NCI-H345 treated with DMSO at 0.1 percent for 48 hours (cell line): ENCODE measurements around the gene DHX57.
"Not testable (repeated sequence)": the region's sequence is repeated elsewhere in the genome, so short reads cannot be mapped to it uniquely, and the experiment has no call there.

ENCODE experiments used
- DNase-seq: peaks from one replicate; lab custom pipeline; 2025; ENCODE audit not compliant: unreplicated experiment; lab: John Stamatoyannopoulos, UW

The DHX57 gene

GRCh38 chr2:38797953-38798352, 77.8 kb downstream of the DHX57 start:
- DNase-seq, result no peak

DNA sequence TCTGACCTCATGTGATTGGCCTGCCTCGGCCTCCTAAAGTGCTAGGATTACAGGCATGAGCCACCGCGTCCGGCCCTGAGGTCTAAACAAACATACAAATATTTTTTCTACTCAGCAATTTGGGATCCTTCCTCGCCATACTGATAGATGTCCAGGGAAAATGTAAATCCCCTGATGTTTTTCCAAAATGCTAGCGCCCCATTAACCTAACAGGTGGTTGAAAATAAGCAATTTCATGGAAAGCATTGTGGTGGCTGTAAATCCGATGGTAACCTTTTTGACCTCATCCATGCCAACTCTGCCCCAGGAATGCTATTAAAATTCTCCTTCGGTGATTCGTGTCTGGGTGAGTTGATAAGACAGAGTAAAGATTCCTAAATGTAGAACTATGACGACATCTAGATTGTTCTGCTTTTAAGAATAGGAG, 78.5 kb downstream of the DHX57 start:
- DNase-seq, result no peak

DNA sequence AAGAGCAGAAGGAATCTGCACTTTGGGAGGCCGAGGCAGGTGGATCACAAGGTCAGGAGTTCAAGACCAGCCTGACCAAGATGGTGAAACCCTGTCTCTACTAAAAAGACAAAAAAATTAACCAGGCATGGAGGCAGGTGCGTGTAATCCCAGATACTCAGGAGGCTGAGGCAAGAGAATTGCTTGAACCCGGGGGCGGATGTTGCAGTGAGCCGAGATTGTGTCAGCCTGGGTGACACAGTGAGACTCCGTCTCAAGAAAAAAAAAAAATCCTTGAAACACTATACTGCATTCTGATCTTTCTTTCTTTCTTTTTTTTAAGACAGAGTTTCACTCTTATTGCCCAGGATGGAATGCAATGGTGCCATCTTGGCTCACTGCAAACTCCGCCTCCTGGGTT, 80.7 kb downstream of the DHX57 start:
- DNase-seq, result not testable (repeated sequence)

GRCh38 chr2:38794235-38794946, 81.3 kb downstream of the DHX57 start:
- DNase-seq, result no peak

GRCh38 chr2:38793511-38793910, 82.2 kb downstream of the DHX57 start:
- no peak for DNase-seq

DNA sequence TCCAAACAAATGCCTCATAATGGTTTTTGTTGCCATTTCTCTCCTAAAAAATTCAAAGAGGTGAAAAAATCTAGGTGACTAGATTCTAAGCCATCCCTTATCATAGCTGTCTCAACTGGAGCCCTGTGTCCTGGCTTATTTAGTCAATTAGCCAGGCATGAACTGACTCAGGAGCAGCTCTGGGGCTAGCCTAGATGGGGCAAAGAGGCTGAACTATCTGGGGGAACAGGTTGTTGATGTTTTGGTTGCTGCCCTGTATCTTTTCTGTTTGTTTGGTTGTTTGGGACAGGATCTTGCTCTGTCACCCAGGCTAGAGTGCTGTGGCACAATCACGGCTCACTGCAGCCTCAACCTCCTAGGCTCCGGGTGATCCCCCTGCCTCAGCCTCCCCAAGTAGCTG, 83.0 kb downstream of the DHX57 start:
- no peak for DNase-seq

DNA sequence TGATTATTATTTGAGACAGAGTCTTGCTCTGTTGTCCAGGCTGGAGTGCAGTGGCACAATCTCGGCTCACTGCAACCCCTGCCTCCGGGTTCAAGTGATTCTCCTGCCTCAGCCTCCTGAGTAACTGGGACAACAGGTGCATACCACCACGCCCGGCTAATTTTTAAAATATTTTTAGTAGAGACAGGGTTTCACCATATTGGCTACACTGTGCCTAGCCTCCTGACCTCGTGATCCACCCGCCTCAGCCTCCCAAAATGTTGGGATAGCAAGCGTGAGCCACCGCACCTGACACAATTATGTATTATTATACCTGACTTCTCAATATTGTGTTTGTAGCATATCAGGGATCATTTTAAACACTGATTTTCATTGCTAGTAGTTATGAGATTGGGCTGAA, 83.4 kb downstream of the DHX57 start:
- DNase-seq, result not testable (repeated sequence)

GRCh38 chr2:38791744-38792143, 84.0 kb downstream of the DHX57 start:
- no peak for DNase-seq

- no peak for DNase-seq
Measured at GRCh38 chr2:38789691-38790090, 86.0 kb downstream of the DHX57 start.

- DNase-seq, result no peak
Measured at GRCh38 chr2:38788306-38788705, 87.4 kb downstream of the DHX57 start.

DNA sequence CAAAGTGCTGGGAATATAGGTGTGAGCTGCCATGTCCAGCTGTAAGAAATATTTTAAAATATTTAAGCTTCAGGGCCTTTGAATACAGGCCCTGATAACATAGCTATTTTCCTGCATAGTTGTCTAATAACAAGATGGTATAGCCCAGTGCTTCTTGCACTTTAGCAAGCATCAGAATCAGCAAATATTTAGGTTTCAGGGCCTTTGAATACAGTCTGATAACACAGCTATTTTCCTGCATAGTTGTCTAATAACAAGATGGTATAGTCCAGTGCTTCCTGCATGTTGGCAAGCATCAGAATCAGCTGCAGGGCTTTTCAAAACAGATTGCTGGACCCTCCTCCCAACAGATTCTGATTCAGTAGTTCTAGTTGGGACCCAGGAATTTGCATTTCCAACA, 92.1 kb downstream of the DHX57 start:
- DNase-seq, result no peak

DNA sequence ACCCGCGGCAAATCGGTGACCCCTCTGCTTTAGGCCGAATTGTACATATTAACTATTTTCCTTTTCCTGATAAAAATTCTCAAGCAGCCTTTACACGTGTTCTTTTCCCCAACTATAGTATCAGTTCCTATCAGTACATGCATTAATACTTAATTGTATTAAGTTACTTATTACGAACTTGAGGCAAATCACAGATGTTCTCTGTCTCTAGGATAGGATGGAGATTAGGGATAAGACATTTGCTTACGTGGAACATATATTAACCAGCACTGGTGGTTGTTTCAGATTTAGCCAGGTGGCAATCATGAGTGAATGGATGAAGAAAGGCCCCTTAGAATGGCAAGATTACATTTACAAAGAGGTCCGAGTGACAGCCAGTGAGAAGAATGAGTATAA, 97.0 kb downstream of the DHX57 start:
- DNase-seq, result no peak

DNA sequence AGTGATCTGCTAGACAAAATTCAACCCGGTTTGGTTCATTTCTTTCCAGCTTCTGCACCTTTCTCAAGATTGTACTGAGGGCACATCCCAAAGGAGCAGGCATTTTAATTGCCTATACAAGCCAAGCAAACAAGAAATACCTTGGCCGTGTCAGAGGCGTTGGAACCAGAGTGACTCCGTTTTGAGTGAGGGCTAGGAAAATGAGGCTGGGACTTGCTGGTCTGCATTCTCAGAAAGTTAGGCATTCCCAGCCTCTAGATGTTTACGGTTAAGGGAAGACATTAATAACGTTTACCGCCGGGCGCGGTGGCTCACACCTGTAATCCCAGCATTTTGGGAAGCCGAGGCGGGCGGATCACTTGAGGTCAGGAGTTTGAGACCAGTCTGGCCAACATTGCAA, 99.2 kb downstream of the DHX57 start:
- no peak for DNase-seq

DNA sequence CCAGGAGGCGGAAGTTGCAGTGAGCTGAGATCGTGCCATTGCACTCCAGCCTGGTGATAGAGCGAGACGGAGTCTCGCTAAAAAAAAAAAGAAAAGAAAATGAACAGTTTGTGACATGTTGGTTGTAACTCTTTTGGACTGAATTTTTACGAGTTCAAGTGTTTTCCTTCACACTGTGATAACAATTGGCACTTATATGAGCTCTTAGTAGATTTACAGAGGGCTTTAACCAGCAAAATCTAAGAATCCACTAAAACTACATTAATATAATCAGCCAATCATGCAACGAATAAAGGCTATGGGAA, 99.9 kb downstream of the DHX57 start:
- no peak for DNase-seq

DNA sequence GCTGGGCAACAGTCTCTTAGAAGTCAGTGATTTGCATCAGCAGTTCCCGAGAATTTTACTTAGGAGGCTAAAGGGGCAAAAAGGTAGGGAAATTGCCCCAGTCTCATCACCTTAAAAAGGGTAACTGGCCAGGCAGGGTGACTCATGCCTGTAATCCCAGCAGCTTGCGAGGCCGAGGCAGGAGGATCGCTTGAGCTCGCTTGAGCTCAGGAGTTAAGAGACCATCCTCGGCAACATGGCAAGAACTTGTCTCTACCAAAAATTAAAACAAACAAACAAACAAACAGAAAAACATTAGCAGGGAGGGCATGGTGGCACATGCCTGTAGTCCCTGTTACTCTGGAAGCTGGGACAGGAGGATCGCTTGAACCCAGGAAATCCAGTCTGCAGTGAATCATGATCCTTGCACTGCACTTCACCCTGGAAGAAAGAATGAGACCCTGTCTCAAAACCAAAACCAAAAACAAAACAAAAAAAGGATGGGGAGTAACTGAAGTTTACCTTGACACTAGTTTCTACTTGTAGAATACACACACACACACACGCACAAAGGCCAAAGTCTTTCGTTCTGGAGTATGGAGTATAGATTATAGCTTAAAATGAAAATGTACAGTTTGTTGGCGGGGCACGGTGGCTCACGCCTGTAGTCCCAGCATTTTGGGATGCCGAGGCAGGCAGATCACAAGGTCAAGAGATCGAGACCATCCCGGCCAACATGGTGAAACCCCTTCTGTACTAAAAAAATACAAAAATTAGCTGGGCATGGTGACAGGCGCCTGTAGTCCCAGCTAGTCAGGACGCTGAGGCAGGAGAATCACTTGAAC, 100.4 kb downstream of the DHX57 start:
- DNase-seq, result no peak

GRCh38 chr2:38771632-38772031, 104.1 kb downstream of the DHX57 start:
- no peak for DNase-seq

GRCh38 chr2:38765551-38765950, 110.2 kb downstream of the DHX57 start:
- no peak for DNase-seq

GRCh38 chr2:38765149-38765548, 110.6 kb downstream of the DHX57 start:
- DNase-seq, result no peak

GRCh38 chr2:38763728-38764127, 112.0 kb downstream of the DHX57 start:
- no peak for DNase-seq

DNA sequence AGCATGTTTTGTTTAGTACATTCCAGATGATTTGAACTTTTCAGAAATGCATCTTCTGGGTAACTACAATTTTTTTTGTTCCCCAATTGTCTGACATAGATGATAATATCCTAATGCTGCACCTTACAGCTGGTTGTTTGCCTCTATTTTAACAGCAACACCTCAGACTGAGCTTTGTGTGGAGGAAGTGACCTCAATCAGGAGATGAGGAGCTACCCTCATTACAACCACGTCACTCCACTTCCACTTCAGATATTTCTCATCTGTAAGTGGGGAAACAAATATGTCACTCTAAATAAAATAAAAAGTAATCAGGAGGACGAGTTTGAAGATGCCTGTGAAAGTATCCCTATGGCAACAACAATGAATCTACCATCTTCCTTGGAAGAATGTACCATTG, 112.5 kb downstream of the DHX57 start:
- DNase-seq, result no peak

DNA sequence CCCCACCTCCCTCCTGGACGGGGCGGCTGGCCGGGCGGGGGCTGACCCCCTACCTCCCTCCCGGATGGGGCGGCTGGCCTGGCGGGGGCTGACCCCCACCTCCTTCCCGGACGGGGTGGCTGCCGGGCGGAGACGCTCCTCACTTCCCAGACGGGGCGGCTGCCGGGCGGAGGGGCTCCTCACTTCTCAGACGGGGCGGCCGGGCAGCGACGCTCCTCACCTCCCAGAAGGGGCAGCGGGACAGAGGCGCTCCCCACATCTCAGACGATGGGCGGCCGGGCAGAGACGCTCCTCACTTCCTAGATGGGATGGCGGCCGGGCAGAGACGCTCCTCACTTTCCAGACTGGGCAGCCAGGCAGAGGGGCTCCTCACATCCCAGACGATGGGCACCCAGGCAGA, 119.8 kb downstream of the DHX57 start:
- DNase-seq, result not testable (repeated sequence)

DNA sequence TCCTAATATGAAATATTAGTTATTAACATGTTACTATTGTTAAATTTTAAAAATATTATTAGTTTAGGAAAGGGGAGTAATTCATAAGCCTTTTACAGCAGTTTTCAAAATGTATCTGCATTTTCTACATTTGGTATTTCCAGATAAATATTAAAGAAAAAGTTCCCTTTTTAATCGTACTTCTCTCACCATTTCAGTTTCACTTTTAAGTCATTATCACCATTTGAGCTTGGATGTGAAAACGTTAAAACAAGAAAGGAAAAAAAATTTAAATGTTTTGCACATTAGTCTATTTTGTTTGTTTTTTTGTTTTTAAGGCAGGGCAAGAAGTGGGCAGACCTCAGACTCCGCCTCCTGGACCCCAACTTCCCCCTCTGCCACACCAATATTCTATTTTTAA, 121.2 kb downstream of the DHX57 start:
- DNase-seq, result no peak

- DNase-seq, result no peak
Measured at GRCh38 chr2:38754049-38754448, 121.7 kb downstream of the DHX57 start.
